Measurements from ENCODE around the gene RNASEH2B.

RNASEH2B gene

DNA sequence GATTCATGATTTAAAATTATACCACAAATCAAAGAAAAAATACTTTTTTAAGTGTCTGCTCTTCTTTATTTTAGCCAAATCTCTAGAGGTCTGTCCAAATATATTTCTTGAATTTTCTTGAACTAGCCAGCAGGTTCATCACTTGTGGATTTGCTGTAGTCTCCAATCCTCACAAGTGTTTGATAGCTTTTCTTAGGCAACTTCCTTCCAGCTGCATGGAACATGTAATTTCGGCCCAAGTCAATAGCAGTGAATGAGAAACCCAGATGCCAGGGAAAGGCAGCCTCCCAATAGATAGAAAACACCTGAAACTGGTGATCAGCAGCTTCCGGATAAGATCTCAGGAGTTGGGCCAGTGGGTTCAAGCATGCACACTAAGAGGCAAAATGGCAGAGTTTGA lies 15.6 kb upstream of the RNASEH2B start:
- H4K20me1 ChIP-seq (ENCODE audit: low read depth, low read length) = no peaks in the 10 kb centered on the region
- H3F3A ChIP-seq (ENCODE audit: insufficient read depth) = peaks cover 6% of the 10 kb centered on the region; the same call in 1 of the 2 replicates
- H3K9me3 ChIP-seq (ENCODE audit: insufficient read depth, low read length) = no peaks in the 10 kb centered on the region
- H3K27me3 ChIP-seq (ENCODE audit: low read length) = no peaks in the 10 kb centered on the region
- no peak overlapping the region for H3K4me3 ChIP-seq (ENCODE audit: insufficient read depth, low read length, poor library complexity, severe bottlenecking)
- TF ChIP-seq, protein P1, sequence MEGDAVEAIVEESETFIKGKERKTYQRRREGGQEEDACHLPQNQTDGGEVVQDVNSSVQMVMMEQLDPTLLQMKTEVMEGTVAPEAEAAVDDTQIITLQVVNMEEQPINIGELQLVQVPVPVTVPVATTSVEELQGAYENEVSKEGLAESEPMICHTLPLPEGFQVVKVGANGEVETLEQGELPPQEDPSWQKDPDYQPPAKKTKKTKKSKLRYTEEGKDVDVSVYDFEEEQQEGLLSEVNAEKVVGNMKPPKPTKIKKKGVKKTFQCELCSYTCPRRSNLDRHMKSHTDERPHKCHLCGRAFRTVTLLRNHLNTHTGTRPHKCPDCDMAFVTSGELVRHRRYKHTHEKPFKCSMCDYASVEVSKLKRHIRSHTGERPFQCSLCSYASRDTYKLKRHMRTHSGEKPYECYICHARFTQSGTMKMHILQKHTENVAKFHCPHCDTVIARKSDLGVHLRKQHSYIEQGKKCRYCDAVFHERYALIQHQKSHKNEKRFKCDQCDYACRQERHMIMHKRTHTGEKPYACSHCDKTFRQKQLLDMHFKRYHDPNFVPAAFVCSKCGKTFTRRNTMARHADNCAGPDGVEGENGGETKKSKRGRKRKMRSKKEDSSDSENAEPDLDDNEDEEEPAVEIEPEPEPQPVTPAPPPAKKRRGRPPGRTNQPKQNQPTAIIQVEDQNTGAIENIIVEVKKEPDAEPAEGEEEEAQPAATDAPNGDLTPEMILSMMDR (IDR thresholded peaks at IDR 0.05; ENCODE audit: insufficient read depth, low read length, poor library complexity, severe bottlenecking) = no peak
- TF ChIP-seq EZH2phosphoT487 (conservative IDR thresholded peaks at IDR 0.05; ENCODE audit: low read length) = no peak
- H3K9me2 ChIP-seq (replicated peaks; ENCODE audit: insufficient read depth, low read length) = no peaks in the 10 kb centered on the region
- no peak overlapping the region for H3K9ac ChIP-seq (ENCODE audit: low read length)
- H2AFZ ChIP-seq (ENCODE audit: low read depth, low read length, severe bottlenecking) = no peak overlapping the region
- no peaks in the 10 kb centered on the region for H3K79me2 ChIP-seq (ENCODE audit: insufficient read depth, low read length)
- peak overlapping the region; percentile 55 for H3K4me2 ChIP-seq (ENCODE audit: low read depth, low read length, poor library complexity, severe bottlenecking)
- peak overlapping the region; percentile 68 for H3K27ac ChIP-seq (ENCODE audit: low read depth, low read length)
- H3K36me3 ChIP-seq (ENCODE audit: low read length) = no peaks in the 10 kb centered on the region

DNA sequence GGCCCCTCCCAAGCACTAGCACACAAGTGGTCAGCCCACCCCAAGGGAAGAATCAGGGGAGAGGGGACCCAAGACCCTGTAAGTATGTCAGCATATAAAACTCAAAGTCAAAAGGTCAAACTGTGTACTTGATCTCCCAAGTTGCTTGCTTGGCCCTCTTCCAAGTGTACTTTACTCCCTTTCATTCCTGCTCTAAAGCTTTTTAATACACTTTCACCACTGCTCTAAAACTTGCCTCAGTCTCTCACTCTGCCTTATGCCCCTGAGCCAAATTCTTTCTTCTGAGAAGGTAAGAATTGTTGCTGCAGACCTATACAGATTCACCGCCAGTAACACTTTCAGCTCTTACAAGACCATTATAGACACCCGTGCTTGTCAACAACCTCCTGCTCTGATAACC lies 15.1 kb upstream of the RNASEH2B start:
- Histone ChIP-seq H3K27ac (ENCODE audit: low read depth, low read length) (no peak overlapping the region), H3K9ac (ENCODE audit: low read length) (no peak overlapping the region), H2AFZ (ENCODE audit: low read depth, low read length, severe bottlenecking) (no peak overlapping the region), H3K9me3 (ENCODE audit: insufficient read depth, low read length) (no peaks in the 10 kb centered on the region), H3K79me2 (ENCODE audit: insufficient read depth, low read length) (no peaks in the 10 kb centered on the region), H3K4me2 (ENCODE audit: low read depth, low read length, poor library complexity, severe bottlenecking) (no peak overlapping the region), H4K20me1 (ENCODE audit: low read depth, low read length) (no peaks in the 10 kb centered on the region), H3K27me3 (ENCODE audit: low read length) (no peaks in the 10 kb centered on the region), H3K36me3 (ENCODE audit: low read length) (no peaks in the 10 kb centered on the region), H3K4me3 (ENCODE audit: insufficient read depth, low read length, poor library complexity, severe bottlenecking) (no peak overlapping the region), H3F3A (ENCODE audit: insufficient read depth) (peaks cover 6% of the 10 kb centered on the region; the same call in 1 of the 2 replicates), H3K9me2 (replicated peaks; ENCODE audit: insufficient read depth, low read length) (no peaks in the 10 kb centered on the region)
- TF ChIP-seq, protein P1 (IDR thresholded peaks at IDR 0.05; ENCODE audit: insufficient read depth, low read length, poor library complexity, severe bottlenecking) = no peak
- TF ChIP-seq EZH2phosphoT487 (conservative IDR thresholded peaks at IDR 0.05; ENCODE audit: low read length) = no peak

DNA sequence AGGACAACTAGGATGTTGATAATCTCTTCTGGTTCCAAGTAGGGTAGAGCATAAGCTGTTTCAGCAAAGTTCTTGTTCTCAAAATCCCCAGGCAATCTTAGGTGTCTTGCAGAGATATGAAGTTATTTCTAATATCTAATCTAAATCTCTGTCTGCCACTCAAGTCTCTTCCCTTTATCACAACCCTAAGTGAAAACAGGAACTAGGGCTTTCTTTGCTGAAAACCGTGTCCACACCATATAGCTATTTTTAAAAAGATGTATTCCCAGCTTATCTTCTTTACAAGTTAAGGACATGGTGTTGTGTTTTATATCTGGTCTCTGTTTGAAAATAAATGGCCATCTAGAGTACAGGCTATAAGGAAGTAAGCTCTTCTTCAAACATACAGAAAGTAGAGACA lies 11.3 kb upstream of the RNASEH2B start:
- Histone ChIP-seq H3K4me3 (ENCODE audit: insufficient read depth, low read length, poor library complexity, severe bottlenecking) (no peak overlapping the region), H3F3A (ENCODE audit: insufficient read depth) (no peaks in the 10 kb centered on the region), H3K4me2 (ENCODE audit: low read depth, low read length, poor library complexity, severe bottlenecking) (no peak overlapping the region), H3K79me2 (ENCODE audit: insufficient read depth, low read length) (no peaks in the 10 kb centered on the region), H3K36me3 (ENCODE audit: low read length) (no peaks in the 10 kb centered on the region), H4K20me1 (ENCODE audit: low read depth, low read length) (no peaks in the 10 kb centered on the region; the same call in 1 of the 2 replicates), H3K27me3 (ENCODE audit: low read length) (no peaks in the 10 kb centered on the region), H3K9ac (ENCODE audit: low read length) (no peak overlapping the region), H3K9me2 (replicated peaks; ENCODE audit: insufficient read depth, low read length) (no peaks in the 10 kb centered on the region), H3K9me3 (ENCODE audit: insufficient read depth, low read length) (no peaks in the 10 kb centered on the region), H2AFZ (ENCODE audit: low read depth, low read length, severe bottlenecking) (no peak overlapping the region), H3K27ac (ENCODE audit: low read depth, low read length) (no peak overlapping the region)
- no peak for TF ChIP-seq EZH2phosphoT487 (conservative IDR thresholded peaks at IDR 0.05; ENCODE audit: low read length)
- TF ChIP-seq, protein P1 (IDR thresholded peaks at IDR 0.05; ENCODE audit: insufficient read depth, low read length, poor library complexity, severe bottlenecking) = no peak

All from SU-DHL-6 (cell line).